GM23338 (cell line): Measurements from ENCODE around the gene XPNPEP2. TPM values are rescaled to one million over a fixed set of nuclear protein-coding genes. Genes with fewer than 3 reads are reported as not detected.

Experiments used
- ATAC-seq: fragments of 200-7000 bp; cut with Tn5 transposase; 3 replicates; pipeline ENCODE4 v1.9.1; 2020
- DNase-seq: peaks from one replicate; pipeline ENCODE4 v3.0.0-alpha.2; 2015; ENCODE audit warnings: low spot score
- H2AFZ ChIP-seq: fragments of 200-600 bp; sonication (generic); 2 replicates; pipeline ENCODE4 v1.8.0; 2016; ENCODE audit warnings: antibody characterized with exemption, mild to moderate bottlenecking, moderate library complexity
- H3F3A ChIP-seq: fragments of 200-600 bp; sonication (generic); replicated peaks from 2 replicates; pipeline ENCODE4 v1.8.0; 2017; ENCODE audit warnings: antibody characterized with exemption, mixed run types, low read depth
- H3K27ac ChIP-seq: fragments of 200-600 bp; sonication (generic); 2 replicates; pipeline ENCODE4 v1.6.1; 2016; ENCODE audit warnings: low read depth
- H3K27me3 ChIP-seq: fragments of 200-600 bp; sonication (generic); 2 replicates; pipeline ENCODE4 v1.8.0; 2016; ENCODE audit warnings: mild to moderate bottlenecking, mixed run types, moderate library complexity; ENCODE audit not compliant: insufficient read depth
- H3K36me3 ChIP-seq: fragments of 200-600 bp; sonication (generic); 2 replicates; pipeline ENCODE4 v1.8.0; 2016; ENCODE audit warnings: mild to moderate bottlenecking; ENCODE audit not compliant: insufficient read depth
- H3K4me1 ChIP-seq: fragments of 200-600 bp; sonication (generic); 2 replicates; pipeline ENCODE4 v1.8.0; 2016; ENCODE audit warnings: mild to moderate bottlenecking, moderate library complexity; ENCODE audit not compliant: insufficient read depth
- H3K4me2 ChIP-seq: fragments of 200-600 bp; sonication (generic); 2 replicates; pipeline ENCODE4 v1.7.1; 2017; ENCODE audit warnings: mixed run types
- H3K4me3 ChIP-seq: fragments of 200-600 bp; sonication (generic); 2 replicates; pipeline ENCODE4 v1.6.1; 2016; ENCODE audit warnings: mixed run types
- H3K79me2 ChIP-seq: fragments of 200-600 bp; sonication (generic); replicated peaks from 2 replicates; pipeline ENCODE4 v1.8.0; 2017; ENCODE audit warnings: mild to moderate bottlenecking; ENCODE audit not compliant: insufficient read depth
- H3K9me2 ChIP-seq: fragments of 200-600 bp; sonication (generic); 2 replicates; pipeline ENCODE4 v1.8.0; 2017; ENCODE audit not compliant: insufficient read depth
- H4K20me1 ChIP-seq: fragments of 200-600 bp; sonication (generic); replicated peaks from 2 replicates; pipeline ENCODE4 v1.8.0; 2017; ENCODE audit warnings: mild to moderate bottlenecking; ENCODE audit not compliant: insufficient read depth
- H3K27ac Mint-ChIP-seq: 2 replicates; pipeline ENCODE4 v1.8.0; 2020; ENCODE audit warnings: inconsistent platforms, mild to moderate bottlenecking, moderate library complexity, mixed read lengths
- H3K27me3 Mint-ChIP-seq: 3 replicates; pipeline ENCODE4 v1.8.0; 2022; ENCODE audit warnings: low read depth, mild to moderate bottlenecking, moderate library complexity, mixed read lengths, inconsistent platforms; ENCODE audit not compliant: insufficient read depth, poor library complexity
- H3K36me3 Mint-ChIP-seq: 3 replicates; pipeline ENCODE4 v1.8.0; 2021; ENCODE audit warnings: low read depth, mild to moderate bottlenecking, inconsistent platforms, moderate library complexity, mixed read lengths
- H3K4me1 Mint-ChIP-seq: 3 replicates; pipeline ENCODE4 v1.8.0; 2020; ENCODE audit warnings: mild to moderate bottlenecking, inconsistent platforms, mixed read lengths
- H3K4me3 Mint-ChIP-seq: 3 replicates; pipeline ENCODE4 v1.8.0; 2021; ENCODE audit warnings: moderate library complexity, mild to moderate bottlenecking, inconsistent platforms, mixed read lengths
- H3K9me3 Mint-ChIP-seq: 3 replicates; pipeline ENCODE4 v1.8.0; 2020; ENCODE audit warnings: moderate library complexity, mild to moderate bottlenecking, inconsistent platforms, mixed read lengths
- ETS1 ChIP-seq: IDR thresholded peaks from 2 replicates; pipeline ENCODE4 v1.6.1; 2016; ENCODE audit warnings: antibody characterized with exemption
- polyA plus RNA-seq: library from polyadenylated mRNA; unstranded; fragments of >200 nt; fragmentation: Nextera tagmentation; extraction: Ambion mirVana; gene quantifications from 2 replicates; pipeline ENCODE4 v1.2.1, GENCODE V29; 2016
- total RNA-seq: library from RNA; depleted of rRNA; stranded (reverse); fragments of >200 nt; shearing (Covaris generic); gene quantifications from 2 replicates; pipeline ENCODE4 v1.2.3, GENCODE V29; 2014
- TF ChIP-seq, protein P1 (sequence below): fragments of 250-450 bp; sonication (Bioruptor Pico); IDR thresholded peaks from 2 replicates; pipeline ENCODE4 v1.5.0; 2020; ENCODE audit warnings: mild to moderate bottlenecking, moderate library complexity

Gene XPNPEP2
- total and polyA plus RNA-seq, 2 experiments from 2014 or later: not detected

GRCh38 chrX:129780441-129781105 is 41.8 kb downstream of the XPNPEP2 start:
- Mint-ChIP-seq H3K4me3 (no peak overlapping the region), H3K27ac (no peak overlapping the region)

More at GRCh38 chrX:129780441-129781105, 41.8 kb downstream of the XPNPEP2 start:
- H3K4me3 ChIP-seq: no peak overlapping the region
- H4K20me1 ChIP-seq: no peaks in the 10 kb centered on the region
- no peak overlapping the region for H2AFZ ChIP-seq
- ATAC-seq (no peak), DNase-seq (no peak)
- H3K4me2 ChIP-seq: no peak overlapping the region
- H3K27me3 Mint-ChIP-seq: no peaks in the 10 kb centered on the region
- no peaks in the 10 kb centered on the region for H3K4me1 ChIP-seq
- H3K27ac ChIP-seq: no peak overlapping the region
- no peaks in the 10 kb centered on the region for H3K27me3 ChIP-seq
- TF ChIP-seq, protein P1, sequence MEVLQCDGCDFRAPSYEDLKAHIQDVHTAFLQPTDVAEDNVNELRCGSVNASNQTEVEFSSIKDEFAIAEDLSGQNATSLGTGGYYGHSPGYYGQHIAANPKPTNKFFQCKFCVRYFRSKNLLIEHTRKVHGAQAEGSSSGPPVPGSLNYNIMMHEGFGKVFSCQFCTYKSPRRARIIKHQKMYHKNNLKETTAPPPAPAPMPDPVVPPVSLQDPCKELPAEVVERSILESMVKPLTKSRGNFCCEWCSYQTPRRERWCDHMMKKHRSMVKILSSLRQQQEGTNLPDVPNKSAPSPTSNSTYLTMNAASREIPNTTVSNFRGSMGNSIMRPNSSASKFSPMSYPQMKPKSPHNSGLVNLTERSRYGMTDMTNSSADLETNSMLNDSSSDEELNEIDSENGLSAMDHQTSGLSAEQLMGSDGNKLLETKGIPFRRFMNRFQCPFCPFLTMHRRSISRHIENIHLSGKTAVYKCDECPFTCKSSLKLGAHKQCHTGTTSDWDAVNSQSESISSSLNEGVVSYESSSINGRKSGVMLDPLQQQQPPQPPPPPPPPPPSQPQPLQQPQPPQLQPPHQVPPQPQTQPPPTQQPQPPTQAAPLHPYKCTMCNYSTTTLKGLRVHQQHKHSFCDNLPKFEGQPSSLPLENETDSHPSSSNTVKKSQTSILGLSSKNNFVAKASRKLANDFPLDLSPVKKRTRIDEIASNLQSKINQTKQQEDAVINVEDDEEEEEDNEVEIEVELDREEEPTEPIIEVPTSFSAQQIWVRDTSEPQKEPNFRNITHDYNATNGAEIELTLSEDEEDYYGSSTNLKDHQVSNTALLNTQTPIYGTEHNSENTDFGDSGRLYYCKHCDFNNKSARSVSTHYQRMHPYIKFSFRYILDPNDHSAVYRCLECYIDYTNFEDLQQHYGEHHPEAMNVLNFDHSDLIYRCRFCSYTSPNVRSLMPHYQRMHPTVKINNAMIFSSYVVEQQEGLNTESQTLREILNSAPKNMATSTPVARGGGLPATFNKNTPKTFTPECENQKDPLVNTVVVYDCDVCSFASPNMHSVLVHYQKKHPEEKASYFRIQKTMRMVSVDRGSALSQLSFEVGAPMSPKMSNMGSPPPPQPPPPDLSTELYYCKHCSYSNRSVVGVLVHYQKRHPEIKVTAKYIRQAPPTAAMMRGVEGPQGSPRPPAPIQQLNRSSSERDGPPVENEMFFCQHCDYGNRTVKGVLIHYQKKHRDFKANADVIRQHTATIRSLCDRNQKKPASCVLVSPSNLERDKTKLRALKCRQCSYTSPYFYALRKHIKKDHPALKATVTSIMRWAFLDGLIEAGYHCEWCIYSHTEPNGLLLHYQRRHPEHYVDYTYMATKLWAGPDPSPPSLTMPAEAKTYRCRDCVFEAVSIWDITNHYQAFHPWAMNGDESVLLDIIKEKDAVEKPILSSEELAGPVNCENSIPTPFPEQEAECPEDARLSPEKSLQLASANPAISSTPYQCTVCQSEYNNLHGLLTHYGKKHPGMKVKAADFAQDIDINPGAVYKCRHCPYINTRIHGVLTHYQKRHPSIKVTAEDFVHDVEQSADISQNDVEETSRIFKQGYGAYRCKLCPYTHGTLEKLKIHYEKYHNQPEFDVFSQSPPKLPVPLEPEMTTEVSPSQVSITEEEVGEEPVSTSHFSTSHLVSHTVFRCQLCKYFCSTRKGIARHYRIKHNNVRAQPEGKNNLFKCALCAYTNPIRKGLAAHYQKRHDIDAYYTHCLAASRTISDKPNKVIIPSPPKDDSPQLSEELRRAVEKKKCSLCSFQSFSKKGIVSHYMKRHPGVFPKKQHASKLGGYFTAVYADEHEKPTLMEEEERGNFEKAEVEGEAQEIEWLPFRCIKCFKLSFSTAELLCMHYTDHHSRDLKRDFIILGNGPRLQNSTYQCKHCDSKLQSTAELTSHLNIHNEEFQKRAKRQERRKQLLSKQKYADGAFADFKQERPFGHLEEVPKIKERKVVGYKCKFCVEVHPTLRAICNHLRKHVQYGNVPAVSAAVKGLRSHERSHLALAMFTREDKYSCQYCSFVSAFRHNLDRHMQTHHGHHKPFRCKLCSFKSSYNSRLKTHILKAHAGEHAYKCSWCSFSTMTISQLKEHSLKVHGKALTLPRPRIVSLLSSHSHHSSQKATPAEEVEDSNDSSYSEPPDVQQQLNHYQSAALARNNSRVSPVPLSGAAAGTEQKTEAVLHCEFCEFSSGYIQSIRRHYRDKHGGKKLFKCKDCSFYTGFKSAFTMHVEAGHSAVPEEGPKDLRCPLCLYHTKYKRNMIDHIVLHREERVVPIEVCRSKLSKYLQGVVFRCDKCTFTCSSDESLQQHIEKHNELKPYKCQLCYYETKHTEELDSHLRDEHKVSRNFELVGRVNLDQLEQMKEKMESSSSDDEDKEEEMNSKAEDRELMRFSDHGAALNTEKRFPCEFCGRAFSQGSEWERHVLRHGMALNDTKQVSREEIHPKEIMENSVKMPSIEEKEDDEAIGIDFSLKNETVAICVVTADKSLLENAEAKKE (CRISPR knock-in tag): no peak
- TF ChIP-seq ETS1: no peak
- H3K4me1 Mint-ChIP-seq: no peaks in the 10 kb centered on the region; the same call in 1 of the 3 replicates
- no peaks in the 10 kb centered on the region for H3F3A ChIP-seq
- H3K36me3 Mint-ChIP-seq: no peaks in the 10 kb centered on the region
- H3K36me3 ChIP-seq: no peaks in the 10 kb centered on the region
- H3K79me2 ChIP-seq: no peaks in the 10 kb centered on the region
- H3K9me2 ChIP-seq: no peaks in the 10 kb centered on the region
- H3K9me3 Mint-ChIP-seq: no peaks in the 10 kb centered on the region
